ENCODE measurements around the gene SMIM23.

- TF ChIP-seq EZH2phosphoT487 (IDR thresholded peaks at IDR 0.05) (no peak), CTCF (IDR thresholded peaks at IDR 0.05) (no peak)
Observed at GRCh38 chr5:171776770-171777759, 8.6 kb upstream of the SMIM23 start.

Measured in neural progenitor cell (in vitro differentiated cells).